Upper lobe of right lung (tissue), 1 donor: ENCODE measurements around the gene WBP2. TPM values are rescaled to one million over a fixed set of nuclear protein-coding genes. Genes with fewer than 3 reads are reported as not detected.

Experiments
- ATAC-seq: fragments of 200-7000 bp; cut with Tn5 transposase; one replicate; pipeline ENCODE4 v1.9.1; 2020; ENCODE audit warnings: mild to moderate bottlenecking, moderate library complexity
- DNase-seq: peaks from one replicate; pipeline ENCODE4 v3.0.0-alpha.2; 2020
- H3K27ac ChIP-seq: fragments of 200-600 bp; one replicate; pipeline ENCODE4 v1.8.0; 2022
- H3K27me3 ChIP-seq: fragments of 200-600 bp; one replicate; pipeline ENCODE4 v1.8.0; 2022; ENCODE audit warnings: mild to moderate bottlenecking
- H3K36me3 ChIP-seq: fragments of 200-600 bp; one replicate; pipeline ENCODE4 v1.8.0; 2022
- H3K4me1 ChIP-seq: fragments of 200-600 bp; one replicate; pipeline ENCODE4 v1.8.0; 2022
- H3K4me3 ChIP-seq: fragments of 200-600 bp; one replicate; pipeline ENCODE4 v1.8.0; 2022; ENCODE audit warnings: mild to moderate bottlenecking
- H3K9me3 ChIP-seq: fragments of 200-600 bp; one replicate; pipeline ENCODE4 v1.8.0; 2022
- intact Hi-C: fragments of 100-400 bp; cut with DNase I; formaldehyde crosslinking; loops from one replicate; pipeline ENCODE4 v1.11.0; 2022
- total RNA-seq: library from RNA; stranded (reverse); fragmentation: NEBNext Ultra II Directional; extraction: Animal tissue kit (Norgen Biotek cat#: 25700); gene quantifications from one replicate; pipeline ENCODE4 v1.2.1, GENCODE V29; 2021
- TF ChIP-seq, protein P1 (sequence below): fragments of 200-600 bp; IDR thresholded peaks from one replicate; pipeline ENCODE4 v1.8.0; 2022; ENCODE audit warnings: antibody characterized with exemption
- donor health status: DM: no; HTN: yes; CAD: no; lungs with severe emphysema.

The WBP2 gene
- total RNA-seq, 1 donor from 2014 or later: 156 TPM

- H3K27ac ChIP-seq: no peak overlapping the region
- H3K4me3 ChIP-seq: no peak overlapping the region
- TF ChIP-seq, protein P1, sequence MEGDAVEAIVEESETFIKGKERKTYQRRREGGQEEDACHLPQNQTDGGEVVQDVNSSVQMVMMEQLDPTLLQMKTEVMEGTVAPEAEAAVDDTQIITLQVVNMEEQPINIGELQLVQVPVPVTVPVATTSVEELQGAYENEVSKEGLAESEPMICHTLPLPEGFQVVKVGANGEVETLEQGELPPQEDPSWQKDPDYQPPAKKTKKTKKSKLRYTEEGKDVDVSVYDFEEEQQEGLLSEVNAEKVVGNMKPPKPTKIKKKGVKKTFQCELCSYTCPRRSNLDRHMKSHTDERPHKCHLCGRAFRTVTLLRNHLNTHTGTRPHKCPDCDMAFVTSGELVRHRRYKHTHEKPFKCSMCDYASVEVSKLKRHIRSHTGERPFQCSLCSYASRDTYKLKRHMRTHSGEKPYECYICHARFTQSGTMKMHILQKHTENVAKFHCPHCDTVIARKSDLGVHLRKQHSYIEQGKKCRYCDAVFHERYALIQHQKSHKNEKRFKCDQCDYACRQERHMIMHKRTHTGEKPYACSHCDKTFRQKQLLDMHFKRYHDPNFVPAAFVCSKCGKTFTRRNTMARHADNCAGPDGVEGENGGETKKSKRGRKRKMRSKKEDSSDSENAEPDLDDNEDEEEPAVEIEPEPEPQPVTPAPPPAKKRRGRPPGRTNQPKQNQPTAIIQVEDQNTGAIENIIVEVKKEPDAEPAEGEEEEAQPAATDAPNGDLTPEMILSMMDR: no peak
- no peaks in the 10 kb centered on the region for H3K27me3 ChIP-seq
- intact Hi-C loops: no loop called here
- peak; percentile 30 for ATAC-seq
- DNase-seq: no peak
- H3K4me1 ChIP-seq: no peaks in the 10 kb centered on the region
- H3K9me3 ChIP-seq: no peaks in the 10 kb centered on the region
- peaks cover 20% of the 10 kb centered on the region for H3K36me3 ChIP-seq
Observed at GRCh38 chr17:75806822-75807500, 48.2 kb downstream of the WBP2 start.

GRCh38 chr17:75803883-75804282 is 51.3 kb downstream of the WBP2 start:
- no peaks in the 10 kb centered on the region for H3K4me1 ChIP-seq
- H3K36me3 ChIP-seq: peaks cover 14% of the 10 kb centered on the region
- no peaks in the 10 kb centered on the region for H3K9me3 ChIP-seq
- intact Hi-C loops: no loop called here
- ATAC-seq: no peak
- TF ChIP-seq, protein P1: no peak
- H3K27me3 ChIP-seq: no peaks in the 10 kb centered on the region
- H3K27ac ChIP-seq: no peak overlapping the region
- DNase-seq: no peak
- no peak overlapping the region for H3K4me3 ChIP-seq

GRCh38 chr17:75799402-75799801 is 55.7 kb downstream of the WBP2 start:
- Histone ChIP-seq H3K4me3 (no peak overlapping the region), H3K36me3 (peaks cover 33% of the 10 kb centered on the region), H3K4me1 (no peaks in the 10 kb centered on the region), H3K9me3 (no peaks in the 10 kb centered on the region), H3K27me3 (no peaks in the 10 kb centered on the region), H3K27ac (no peak overlapping the region)
- DNase-seq (peak; percentile 30), ATAC-seq (no peak)
- intact Hi-C loops: no loop called here
- TF ChIP-seq, protein P1: no peak

- Histone ChIP-seq H3K9me3 (no peaks in the 10 kb centered on the region), H3K36me3 (peaks cover 39% of the 10 kb centered on the region), H3K27ac (no peak overlapping the region), H3K4me1 (no peaks in the 10 kb centered on the region), H3K27me3 (no peaks in the 10 kb centered on the region), H3K4me3 (no peak overlapping the region)
- ATAC-seq (no peak), DNase-seq (no peak)
- intact Hi-C loops: no loop called here
- TF ChIP-seq, protein P1: no peak
Observed at GRCh38 chr17:75795820-75796607, 59.1 kb downstream of the WBP2 start.

Other genes starting within 250 kb of the WBP2 start
- gene SMIM5, start 221.9 kb downstream of the WBP2 start, total RNA-seq: 0.84 TPM
- 43.1 TPM for gene RECQL5, start 188.2 kb downstream of the WBP2 start, total RNA-seq
- gene SAP30BP, start 188.0 kb downstream of the WBP2 start, total RNA-seq: 71.4 TPM
- gene ITGB4, start 133.9 kb downstream of the WBP2 start, total RNA-seq: 82.2 TPM
- gene GALK1, start 90.1 kb downstream of the WBP2 start, total RNA-seq: 31.6 TPM
- 27.1 TPM for gene UNK, start 70.5 kb downstream of the WBP2 start, total RNA-seq
- gene UNC13D, start 10.9 kb downstream of the WBP2 start, total RNA-seq: 145 TPM
- gene TRIM47, start 23.2 kb upstream of the WBP2 start, total RNA-seq: 31.0 TPM
- gene TRIM65, start 41.6 kb upstream of the WBP2 start, total RNA-seq: 28.7 TPM
- gene MRPL38, start 49.5 kb upstream of the WBP2 start, total RNA-seq: 85.5 TPM
- gene FBF1, start 85.7 kb upstream of the WBP2 start, total RNA-seq: 11.3 TPM
- gene ACOX1, start 123.8 kb upstream of the WBP2 start, total RNA-seq: 75.2 TPM
- 10.9 TPM for gene TEN1, start 123.9 kb upstream of the WBP2 start, total RNA-seq
- gene CDK3, start 145.5 kb upstream of the WBP2 start, total RNA-seq: 9.6 TPM
- gene EVPL, start 172.0 kb upstream of the WBP2 start, total RNA-seq: 46.8 TPM
- 74.9 TPM for gene SRP68, start 217.2 kb upstream of the WBP2 start, total RNA-seq
- not detected for gene GALR2, start 219.4 kb upstream of the WBP2 start, total RNA-seq
- gene ZACN, start 223.8 kb upstream of the WBP2 start, total RNA-seq: not detected
- 121 TPM for gene EXOC7, start 248.5 kb upstream of the WBP2 start, total RNA-seq